ENCODE results near the gene IL22RA1. TPM values are rescaled to one million over a fixed set of nuclear protein-coding genes. Genes with fewer than 3 reads are reported as not detected.

IL22RA1 gene
- total and polyA plus RNA-seq, 2 donors (not counting 1 experiment from before 2014, with no cell fraction given), result under 0.01 to 0.03 TPM

DNA sequence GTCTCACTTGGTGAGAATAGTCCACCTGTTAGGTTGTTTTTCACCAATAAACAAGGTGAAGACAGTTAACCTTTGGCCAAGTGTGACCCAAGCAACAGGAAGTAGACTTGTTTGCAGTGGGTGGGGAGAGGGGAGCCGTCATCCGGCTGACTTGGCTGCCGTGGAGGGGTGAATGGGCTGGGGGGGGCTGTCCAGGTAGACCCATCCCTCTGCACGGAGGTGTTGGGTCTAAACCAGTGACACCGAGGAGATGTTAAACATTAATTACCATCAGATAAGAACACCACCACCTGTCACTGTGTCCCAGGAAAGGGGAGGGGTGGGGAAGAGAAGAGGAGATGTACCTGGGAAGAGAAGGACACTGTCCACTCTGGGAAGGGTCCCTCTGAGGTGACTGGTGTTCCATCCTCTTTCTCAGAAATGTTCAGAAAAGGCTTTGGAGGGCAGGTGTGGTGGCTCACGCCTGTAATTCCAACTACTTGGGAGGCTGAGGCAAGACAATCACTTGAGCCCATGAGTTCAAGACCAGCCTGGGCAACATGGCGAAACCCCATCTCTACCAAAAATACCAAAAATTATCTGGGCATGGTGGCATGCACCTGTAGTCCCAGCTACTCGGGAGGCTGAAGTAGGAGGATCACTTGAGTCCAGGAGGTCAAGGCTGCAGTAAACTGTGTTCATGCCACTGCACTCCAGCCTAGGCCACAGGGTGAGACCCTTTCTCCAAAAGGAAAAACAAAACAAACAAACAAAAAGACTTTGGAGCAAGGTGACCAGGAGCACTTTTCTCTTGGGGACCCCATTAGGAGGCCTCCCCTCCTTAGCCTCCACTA, 24.3 kb downstream of the IL22RA1 start:
- no peak overlapping the region for H3K27ac ChIP-seq (ENCODE audit: insufficient read depth, low read length)
- no peak overlapping the region for H2AFZ ChIP-seq (ENCODE audit: low read length)
- H4K20me1 ChIP-seq (ENCODE audit: control insufficient read depth, extremely low read depth, insufficient read depth, low read length), result no peaks in the 10 kb centered on the region
- no peaks in the 10 kb centered on the region for H3K36me3 ChIP-seq (ENCODE audit: control insufficient read depth, insufficient read depth, low read length)
- H3K9ac ChIP-seq (ENCODE audit: insufficient read depth, low read length), result no peak overlapping the region
- DNase-seq (ENCODE audit: low read depth in 2 of 2), result no peak
- H3K4me1 ChIP-seq (ENCODE audit: control insufficient read depth, extremely low read depth, insufficient read depth, low read length), result no peaks in the 10 kb centered on the region
- TF ChIP-seq, protein P1, sequence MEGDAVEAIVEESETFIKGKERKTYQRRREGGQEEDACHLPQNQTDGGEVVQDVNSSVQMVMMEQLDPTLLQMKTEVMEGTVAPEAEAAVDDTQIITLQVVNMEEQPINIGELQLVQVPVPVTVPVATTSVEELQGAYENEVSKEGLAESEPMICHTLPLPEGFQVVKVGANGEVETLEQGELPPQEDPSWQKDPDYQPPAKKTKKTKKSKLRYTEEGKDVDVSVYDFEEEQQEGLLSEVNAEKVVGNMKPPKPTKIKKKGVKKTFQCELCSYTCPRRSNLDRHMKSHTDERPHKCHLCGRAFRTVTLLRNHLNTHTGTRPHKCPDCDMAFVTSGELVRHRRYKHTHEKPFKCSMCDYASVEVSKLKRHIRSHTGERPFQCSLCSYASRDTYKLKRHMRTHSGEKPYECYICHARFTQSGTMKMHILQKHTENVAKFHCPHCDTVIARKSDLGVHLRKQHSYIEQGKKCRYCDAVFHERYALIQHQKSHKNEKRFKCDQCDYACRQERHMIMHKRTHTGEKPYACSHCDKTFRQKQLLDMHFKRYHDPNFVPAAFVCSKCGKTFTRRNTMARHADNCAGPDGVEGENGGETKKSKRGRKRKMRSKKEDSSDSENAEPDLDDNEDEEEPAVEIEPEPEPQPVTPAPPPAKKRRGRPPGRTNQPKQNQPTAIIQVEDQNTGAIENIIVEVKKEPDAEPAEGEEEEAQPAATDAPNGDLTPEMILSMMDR (conservative IDR thresholded peaks at IDR 0.05 in 1 of 2, IDR thresholded peaks at IDR 0.05 in 1 of 2; ENCODE audit: low read depth in 1 of 2, low read length in 2 of 2), result no peak
- no peak for TF ChIP-seq EZH2 (IDR thresholded peaks at IDR 0.05; ENCODE audit: low read length, missing control alignments)
- H3K79me2 ChIP-seq (ENCODE audit: control insufficient read depth, insufficient read depth, low read length), result no peaks in the 10 kb centered on the region
- H3K4me3 ChIP-seq (replicated peaks in 1 of 4; ENCODE audit: control extremely low read depth in 1 of 4, insufficient read depth in 1 of 4, low read depth in 3 of 4, low read length in 4 of 4), result no peak overlapping the region
- peaks cover 13% of the 10 kb centered on the region for H3K27me3 ChIP-seq (ENCODE audit: control insufficient read depth, insufficient read depth, low read length)
- H3K9me3 ChIP-seq (ENCODE audit: control insufficient read depth, insufficient read depth, low read depth, low read length), result no peaks in the 10 kb centered on the region
- H3K4me2 ChIP-seq (ENCODE audit: extremely low read depth, insufficient read depth, low read length), result no peak overlapping the region

DNA sequence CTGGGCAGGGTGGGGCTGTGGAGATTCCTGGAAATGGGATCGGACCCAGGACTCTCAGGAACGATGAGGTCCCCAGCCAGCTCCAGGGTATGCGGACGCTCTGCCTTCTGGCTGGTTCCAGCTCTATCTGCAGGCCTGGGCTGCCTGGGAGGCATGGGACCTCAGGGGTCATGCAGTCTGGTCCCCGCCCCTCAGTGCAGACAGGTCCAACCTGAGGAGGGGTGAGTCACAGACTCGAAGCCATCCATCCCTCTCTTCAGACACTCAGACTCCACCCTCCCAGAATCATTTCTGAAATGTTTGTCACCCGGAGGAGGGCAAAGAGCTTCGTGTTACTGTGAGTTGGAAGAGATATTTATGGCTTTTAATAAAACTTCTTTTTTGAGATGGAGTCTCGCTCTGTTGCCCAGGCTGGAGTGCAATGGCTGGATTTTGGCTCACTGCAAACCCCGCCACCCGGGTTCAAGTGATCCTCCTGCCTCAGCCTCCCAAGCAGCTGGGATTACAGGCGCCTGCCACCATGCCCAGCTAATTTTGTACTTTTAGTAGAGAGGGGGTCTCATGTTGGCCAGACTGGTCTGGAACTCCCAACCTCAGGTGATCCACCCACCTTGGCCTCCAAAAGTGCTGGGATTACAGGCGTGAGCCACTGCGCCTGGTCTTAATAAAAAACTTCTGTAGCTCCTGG, 25.1 kb downstream of the IL22RA1 start:
- H3K9ac ChIP-seq (ENCODE audit: insufficient read depth, low read length), result no peak overlapping the region
- H3K36me3 ChIP-seq (ENCODE audit: control insufficient read depth, insufficient read depth, low read length), result no peaks in the 10 kb centered on the region
- H3K4me3 ChIP-seq (replicated peaks in 1 of 4; ENCODE audit: control extremely low read depth in 1 of 4, insufficient read depth in 1 of 4, low read depth in 3 of 4, low read length in 4 of 4), result no peak overlapping the region
- no peak overlapping the region for H3K27ac ChIP-seq (ENCODE audit: insufficient read depth, low read length)
- peaks cover 13% of the 10 kb centered on the region for H3K27me3 ChIP-seq (ENCODE audit: control insufficient read depth, insufficient read depth, low read length)
- DNase-seq (ENCODE audit: low read depth in 2 of 2), result peak; percentile 31 to 75
- H2AFZ ChIP-seq (ENCODE audit: low read length), result no peak overlapping the region
- H3K4me2 ChIP-seq (ENCODE audit: extremely low read depth, insufficient read depth, low read length), result no peak overlapping the region
- no peak for TF ChIP-seq EZH2 (IDR thresholded peaks at IDR 0.05; ENCODE audit: low read length, missing control alignments)
- TF ChIP-seq, protein P1 (conservative IDR thresholded peaks at IDR 0.05 in 1 of 2, IDR thresholded peaks at IDR 0.05 in 1 of 2; ENCODE audit: low read depth in 1 of 2, low read length in 2 of 2), result no peak
- H4K20me1 ChIP-seq (ENCODE audit: control insufficient read depth, extremely low read depth, insufficient read depth, low read length), result no peaks in the 10 kb centered on the region
- H3K9me3 ChIP-seq (ENCODE audit: control insufficient read depth, insufficient read depth, low read depth, low read length), result no peaks in the 10 kb centered on the region
- H3K4me1 ChIP-seq (ENCODE audit: control insufficient read depth, extremely low read depth, insufficient read depth, low read length), result no peaks in the 10 kb centered on the region
- no peaks in the 10 kb centered on the region for H3K79me2 ChIP-seq (ENCODE audit: control insufficient read depth, insufficient read depth, low read length)

DNA sequence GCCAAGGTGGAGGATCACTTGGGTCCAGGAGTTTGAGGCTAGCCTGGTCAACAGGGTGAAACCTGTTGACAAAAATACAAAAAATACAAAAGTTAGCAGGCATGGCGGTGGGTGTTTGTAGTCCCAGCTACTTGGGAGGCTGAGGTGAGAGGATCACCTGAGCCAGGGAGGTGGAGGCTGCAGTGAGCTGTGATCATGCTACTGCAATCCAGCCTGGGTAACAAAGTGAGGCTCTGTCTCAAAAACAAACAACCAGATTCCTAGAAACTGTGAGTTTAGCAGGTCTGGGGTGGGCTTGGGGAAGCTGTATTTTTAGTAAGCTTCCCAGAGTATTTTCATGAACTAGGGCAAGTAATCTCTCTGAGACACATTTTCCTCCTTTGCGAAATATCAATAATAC, 25.8 kb downstream of the IL22RA1 start:
- Histone ChIP-seq H3K4me1 (ENCODE audit: control insufficient read depth, extremely low read depth, insufficient read depth, low read length) (no peaks in the 10 kb centered on the region), H4K20me1 (ENCODE audit: control insufficient read depth, extremely low read depth, insufficient read depth, low read length) (no peaks in the 10 kb centered on the region), H3K27ac (ENCODE audit: insufficient read depth, low read length) (no peak overlapping the region), H3K9me3 (ENCODE audit: control insufficient read depth, insufficient read depth, low read depth, low read length) (no peaks in the 10 kb centered on the region), H3K79me2 (ENCODE audit: control insufficient read depth, insufficient read depth, low read length) (no peaks in the 10 kb centered on the region), H2AFZ (ENCODE audit: low read length) (no peak overlapping the region), H3K4me3 (replicated peaks in 1 of 4; ENCODE audit: control extremely low read depth in 1 of 4, insufficient read depth in 1 of 4, low read depth in 3 of 4, low read length in 4 of 4) (no peak overlapping the region), H3K36me3 (ENCODE audit: control insufficient read depth, insufficient read depth, low read length) (no peaks in the 10 kb centered on the region), H3K9ac (ENCODE audit: insufficient read depth, low read length) (no peak overlapping the region), H3K27me3 (ENCODE audit: control insufficient read depth, insufficient read depth, low read length) (peaks cover 15% of the 10 kb centered on the region), H3K4me2 (ENCODE audit: extremely low read depth, insufficient read depth, low read length) (no peak overlapping the region)
- TF ChIP-seq, protein P1 (conservative IDR thresholded peaks at IDR 0.05 in 1 of 2, IDR thresholded peaks at IDR 0.05 in 1 of 2; ENCODE audit: low read depth in 1 of 2, low read length in 2 of 2), result no peak
- no peak for TF ChIP-seq EZH2 (IDR thresholded peaks at IDR 0.05; ENCODE audit: low read length, missing control alignments)
- DNase-seq (ENCODE audit: low read depth in 2 of 2), result no peak

Measured in fibroblast of lung (primary cell).